NCI-H128 (cell line): Measurements from ENCODE around the gene SLC12A3.
"Not testable (repeated sequence)": the region's sequence is repeated elsewhere in the genome, so short reads cannot be mapped to it uniquely, and the experiment has no call there.

Experiments used
- DNase-seq: peaks from one replicate; lab custom pipeline; 2025; ENCODE audit not compliant: unreplicated experiment; lab: John Stamatoyannopoulos, UW

Gene SLC12A3

DNA sequence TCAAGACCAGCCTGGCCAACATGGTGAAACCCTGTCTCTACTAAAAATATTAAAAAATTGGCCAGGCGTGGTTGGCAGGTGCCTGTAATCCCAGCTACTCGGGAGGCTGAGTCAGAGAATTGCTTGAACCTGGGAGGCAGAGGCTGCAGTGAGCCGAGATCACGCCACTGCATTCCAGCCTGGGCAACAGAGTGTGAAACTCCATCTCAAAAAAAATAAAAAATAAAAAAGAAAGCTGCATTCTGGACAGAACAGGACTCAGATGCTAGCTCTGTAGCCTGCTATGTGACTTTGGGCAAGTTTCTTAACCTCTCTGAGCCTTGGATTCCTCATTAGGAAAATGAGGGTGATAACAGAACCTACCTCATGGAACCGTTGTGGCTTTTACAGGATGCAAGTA lies 3.8 kb downstream of the SLC12A3 start:
- DNase-seq = not testable (repeated sequence)

DNA sequence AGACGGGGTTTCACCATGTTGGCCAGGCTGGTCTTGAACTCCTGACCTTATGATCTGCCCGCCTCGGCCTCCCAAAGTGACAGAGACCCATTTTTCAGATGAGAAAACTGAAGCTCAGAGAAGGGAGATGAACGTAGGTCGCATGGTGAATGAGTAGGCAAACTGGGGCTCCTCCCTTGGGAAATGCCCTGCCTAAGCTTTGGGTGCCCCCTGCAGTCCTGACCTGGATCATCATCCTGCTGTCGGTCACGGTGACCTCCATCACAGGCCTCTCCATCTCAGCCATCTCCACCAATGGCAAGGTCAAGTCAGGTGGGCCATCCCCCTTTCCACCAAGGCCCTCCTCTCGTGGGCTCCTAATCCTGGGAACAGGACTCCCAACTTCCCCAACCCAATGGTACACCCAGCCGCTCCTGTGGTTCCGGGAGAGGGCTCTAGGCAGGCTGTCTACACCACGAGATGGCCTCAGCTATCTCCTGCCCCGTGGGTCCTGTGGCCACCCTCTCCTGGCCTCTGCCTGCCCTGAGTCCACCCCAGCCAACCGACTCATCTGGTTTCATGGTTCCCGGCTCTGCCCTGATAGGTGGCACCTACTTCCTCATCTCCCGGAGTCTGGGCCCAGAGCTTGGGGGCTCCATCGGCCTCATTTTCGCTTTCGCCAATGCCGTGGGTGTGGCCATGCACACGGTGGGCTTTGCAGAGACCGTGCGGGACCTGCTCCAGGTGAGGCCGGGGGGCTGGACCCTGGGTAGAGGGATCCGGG lies 4.7 kb downstream of the SLC12A3 start:
- DNase-seq = no peak

DNA sequence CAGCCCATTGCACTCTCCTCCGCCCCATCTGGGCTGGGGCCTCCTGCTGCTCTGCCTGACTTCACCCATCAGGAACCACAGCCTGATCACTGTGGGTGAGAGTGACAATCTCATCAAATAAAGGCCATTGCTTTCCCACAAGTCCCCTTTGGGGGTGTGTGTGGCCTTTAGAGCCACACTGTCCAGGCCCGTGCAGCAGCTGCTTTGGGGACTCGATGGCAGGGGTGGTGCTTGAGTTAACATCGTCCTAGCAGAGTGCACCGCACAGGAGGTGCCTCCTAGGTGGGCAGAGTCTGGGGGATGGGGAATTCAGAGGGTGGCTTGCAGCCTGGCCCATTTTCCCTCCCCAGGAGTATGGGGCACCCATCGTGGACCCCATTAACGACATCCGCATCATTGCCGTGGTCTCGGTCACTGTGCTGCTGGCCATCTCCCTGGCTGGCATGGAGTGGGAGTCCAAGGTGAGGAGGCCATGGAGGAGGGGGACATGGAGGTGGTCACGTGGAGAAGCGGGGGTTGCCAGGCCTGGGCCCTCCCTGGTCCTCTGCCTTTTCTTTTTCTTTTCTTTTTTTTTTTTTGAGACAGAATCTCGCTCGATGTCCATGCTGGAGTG lies 5.4 kb downstream of the SLC12A3 start:
- DNase-seq = no peak

DNA sequence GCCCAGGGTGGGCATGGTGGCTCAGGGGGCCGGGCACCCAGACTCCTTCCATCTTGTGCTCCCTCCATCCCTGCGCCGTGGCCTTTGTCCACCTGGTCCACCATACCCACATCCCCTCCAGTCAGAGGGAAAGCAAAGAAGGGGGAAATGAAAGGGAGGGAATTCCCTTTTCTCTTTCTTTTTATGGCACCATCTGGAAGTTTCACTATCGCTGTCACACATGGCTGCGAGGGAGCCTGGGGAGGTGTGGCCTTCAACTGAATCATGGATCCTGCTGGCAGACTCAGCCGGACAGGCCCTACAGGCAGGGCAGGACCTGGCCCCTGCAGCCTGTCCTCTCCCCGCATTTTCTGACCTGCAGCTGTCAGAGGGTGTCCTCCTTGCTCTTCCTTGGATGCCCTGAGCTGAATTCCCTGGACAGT lies 6.2 kb downstream of the SLC12A3 start:
- DNase-seq = no peak

DNA sequence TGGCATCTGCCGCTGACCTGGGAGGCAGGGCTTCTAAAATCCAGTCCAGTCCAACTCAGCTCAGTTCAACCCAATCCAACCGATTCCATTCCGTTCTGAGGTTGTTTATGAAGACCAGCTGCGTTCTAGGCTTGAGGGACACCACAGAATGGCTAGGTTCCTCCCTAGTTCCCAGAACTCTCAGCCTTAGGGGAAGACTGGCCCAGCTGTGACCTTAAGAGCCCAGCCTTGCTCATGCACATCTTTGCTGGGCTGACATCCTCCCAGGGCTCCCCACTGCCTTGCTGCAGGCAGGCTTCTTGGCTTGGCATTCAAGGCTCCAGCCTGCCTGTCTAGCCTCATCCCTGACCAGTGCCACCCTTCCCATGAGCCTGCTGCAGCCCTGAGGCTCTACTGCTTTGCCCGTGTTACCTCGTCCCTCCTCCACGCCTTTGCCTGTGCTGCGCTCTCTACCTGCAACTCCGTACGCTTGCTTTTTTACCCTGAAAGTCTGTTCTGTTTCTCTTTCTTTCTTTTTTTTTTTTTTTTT lies 7.9 kb downstream of the SLC12A3 start:
- no peak for DNase-seq

DNA sequence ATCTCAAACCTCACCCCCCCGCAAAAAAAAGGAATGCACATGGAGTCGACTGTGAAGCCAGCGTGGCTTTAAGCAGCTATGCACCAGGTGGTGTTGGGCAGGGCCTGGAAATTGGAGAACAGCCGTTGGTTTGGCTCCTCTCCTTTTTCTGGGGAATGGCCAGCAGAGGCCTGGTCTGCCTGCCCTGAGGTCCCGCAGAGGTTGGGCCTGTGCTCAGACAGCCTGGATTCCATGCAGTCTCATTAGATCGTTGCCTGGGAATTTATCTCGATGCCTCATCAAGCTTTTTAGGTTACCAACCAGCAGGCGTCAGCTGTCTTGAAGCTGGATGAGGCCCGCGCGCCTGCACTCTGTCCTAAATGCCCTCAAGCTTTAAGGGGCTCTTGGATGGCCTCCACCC lies 9.8 kb downstream of the SLC12A3 start:
- no peak for DNase-seq

DNA sequence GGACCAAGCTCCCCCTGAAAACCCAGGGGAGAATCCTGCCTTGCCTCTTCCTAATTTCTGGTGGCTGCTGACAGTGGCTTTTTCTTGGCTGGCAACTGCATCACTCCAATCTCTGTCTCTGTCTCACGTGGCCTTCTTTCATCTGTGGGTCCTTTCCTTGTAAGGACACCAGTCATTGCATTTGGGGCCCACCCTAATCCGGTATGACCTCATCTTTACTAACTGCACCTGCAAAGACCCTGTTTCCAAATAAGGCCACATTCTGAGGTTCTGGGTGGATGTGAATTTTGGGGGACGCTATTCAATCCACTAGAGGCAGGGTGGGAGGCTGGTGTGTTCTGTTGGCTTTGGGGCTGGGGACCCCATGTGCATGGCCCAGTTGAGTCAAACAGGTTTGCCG lies 11.0 kb downstream of the SLC12A3 start:
- no peak for DNase-seq

DNA sequence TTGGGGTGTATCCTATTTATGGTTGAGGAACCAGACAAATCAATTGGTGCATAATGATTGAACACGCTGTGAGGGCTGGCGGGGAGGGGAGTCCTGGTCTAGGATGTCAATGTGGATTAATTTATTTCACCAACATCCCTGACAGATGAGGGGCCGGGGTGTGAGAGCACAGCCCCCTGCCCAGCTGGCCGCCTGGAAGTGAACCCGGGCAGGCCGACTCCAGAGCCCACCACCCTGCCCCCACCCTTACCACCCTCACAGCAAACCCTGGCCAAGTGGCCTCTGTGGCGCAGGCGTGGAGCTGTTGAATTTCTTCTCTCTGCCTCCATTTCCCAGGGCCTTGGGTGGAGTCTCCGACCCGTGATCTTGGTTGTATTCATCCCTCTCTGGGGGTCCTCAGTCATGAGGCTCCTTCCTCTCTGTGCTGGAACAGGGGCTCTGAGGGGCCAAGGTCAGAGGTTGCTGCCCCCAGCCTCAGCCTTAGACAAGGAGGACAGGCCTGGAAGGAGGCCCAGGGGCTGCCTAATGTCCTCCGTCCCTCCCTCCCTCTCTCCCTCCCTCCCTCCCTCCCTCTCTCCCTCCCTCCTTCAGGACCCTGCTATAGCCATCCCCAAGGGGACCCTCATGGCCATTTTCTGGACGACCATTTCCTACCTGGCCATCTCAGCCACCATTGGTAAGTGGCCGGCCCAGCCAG lies 12.6 kb downstream of the SLC12A3 start:
- DNase-seq = no peak

DNA sequence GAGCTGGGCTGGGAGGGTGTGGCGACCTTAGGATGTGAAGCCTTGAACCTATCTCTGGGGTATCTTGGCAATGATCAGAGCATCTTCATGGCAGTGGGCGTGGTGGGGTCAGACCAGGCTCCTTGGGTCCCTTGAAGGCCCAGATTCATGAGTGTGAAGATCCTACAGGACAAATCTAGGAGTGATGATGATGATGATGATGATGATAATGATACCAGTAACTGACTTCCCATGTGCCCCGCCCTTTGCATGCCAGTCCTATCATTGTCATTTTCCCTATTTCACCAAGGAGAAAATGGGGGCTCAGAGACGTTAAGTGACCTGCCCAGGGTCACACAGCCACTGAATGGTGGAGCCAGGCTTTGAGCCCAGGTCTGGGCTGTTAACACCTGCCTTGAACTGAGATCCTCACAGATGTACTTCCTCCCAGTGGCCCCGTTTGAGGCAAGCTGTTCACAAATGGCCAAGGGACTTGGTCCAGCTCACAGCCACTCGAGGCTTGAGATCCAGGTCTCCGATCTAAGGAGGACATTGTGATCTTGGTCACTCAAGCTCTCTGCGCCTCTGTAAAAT lies 13.4 kb downstream of the SLC12A3 start:
- DNase-seq = no peak

DNA sequence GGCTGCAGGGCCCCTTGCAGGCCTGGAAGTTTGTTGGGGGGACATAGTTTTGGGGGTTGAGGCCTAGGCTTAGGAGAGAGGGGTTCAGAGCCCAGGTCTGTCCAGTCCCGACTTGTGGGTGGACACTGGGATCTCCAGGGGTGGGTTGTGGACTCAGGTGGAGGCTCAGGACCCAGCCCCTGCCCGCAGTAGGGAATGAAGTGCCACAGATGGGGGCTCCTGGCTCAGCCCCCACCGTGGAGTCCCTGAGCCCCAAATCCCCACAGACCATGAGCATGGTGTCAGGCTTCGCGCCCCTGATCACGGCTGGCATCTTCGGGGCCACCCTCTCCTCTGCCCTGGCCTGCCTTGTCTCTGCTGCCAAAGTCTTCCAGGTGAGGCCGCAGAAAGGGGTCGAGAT lies 14.3 kb downstream of the SLC12A3 start:
- no peak for DNase-seq

DNA sequence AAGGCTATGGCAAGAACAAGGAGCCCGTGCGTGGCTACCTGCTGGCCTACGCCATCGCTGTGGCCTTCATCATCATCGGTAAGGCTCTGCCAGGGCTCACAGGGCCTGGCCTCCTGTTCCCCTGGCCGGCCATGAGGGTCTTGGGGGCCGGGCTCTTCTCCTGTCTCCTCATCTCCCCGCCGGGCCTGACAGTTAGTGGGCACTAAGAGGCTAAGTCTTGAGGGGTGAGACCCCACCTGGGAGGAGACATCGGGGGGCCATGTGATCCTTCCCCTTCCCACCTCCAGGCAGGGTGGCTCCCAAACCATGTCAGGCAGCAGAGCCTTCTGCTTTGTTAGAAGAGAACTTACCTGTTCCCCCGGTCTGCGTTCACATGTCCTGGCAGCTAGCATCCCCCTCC lies 15.2 kb downstream of the SLC12A3 start:
- DNase-seq = no peak

DNA sequence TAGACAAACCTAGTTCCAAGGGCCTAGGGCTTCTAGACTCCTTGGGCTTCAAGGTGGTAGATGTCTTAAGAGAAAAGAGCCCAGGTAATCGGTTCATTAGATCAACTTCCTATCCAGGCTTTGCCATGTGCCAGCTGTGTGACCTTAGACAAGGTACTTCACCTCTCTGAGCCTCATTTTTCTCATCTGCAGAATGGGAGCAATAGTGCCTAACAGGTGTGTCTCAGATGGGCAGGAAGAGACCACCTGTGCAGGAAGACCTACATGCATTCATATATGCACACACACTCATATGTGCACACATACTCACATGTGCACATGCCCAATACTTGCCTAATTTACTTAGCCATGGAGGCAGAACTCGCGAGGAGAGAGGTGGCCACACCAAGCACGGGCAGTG lies 15.7 kb downstream of the SLC12A3 start:
- no peak for DNase-seq

DNA sequence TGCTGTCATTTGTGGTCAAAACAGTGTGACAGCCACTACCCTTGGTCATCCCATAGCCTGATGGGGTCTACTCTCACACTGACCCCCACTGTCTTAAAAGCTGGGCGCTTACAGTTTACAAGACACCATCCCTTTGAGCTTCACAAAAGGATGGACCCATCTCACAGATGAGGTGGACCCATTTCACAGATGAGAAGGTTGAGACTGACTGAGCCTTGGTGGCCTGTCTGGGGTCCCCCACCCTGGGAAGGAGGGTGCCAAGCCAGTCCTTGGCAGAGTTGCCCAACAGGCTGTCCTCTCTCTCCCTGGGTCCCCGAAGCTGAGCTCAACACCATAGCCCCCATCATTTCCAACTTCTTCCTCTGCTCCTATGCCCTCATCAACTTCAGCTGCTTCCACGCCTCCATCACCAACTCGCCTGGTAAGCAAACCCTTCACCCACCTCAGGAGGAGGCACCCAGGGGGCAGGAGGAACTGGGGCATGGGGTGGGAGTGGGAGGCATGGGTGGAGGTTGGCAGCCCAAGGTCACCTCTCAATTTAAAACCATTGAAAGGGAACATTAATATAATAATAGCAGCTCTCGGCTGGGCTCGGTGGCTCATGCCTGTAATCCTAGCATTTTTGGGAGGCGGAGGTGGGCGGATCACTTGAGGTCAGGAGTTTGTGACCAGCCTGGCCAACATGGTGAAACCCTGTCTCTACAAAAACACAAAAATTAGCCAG lies 17.2 kb downstream of the SLC12A3 start:
- no peak for DNase-seq

DNA sequence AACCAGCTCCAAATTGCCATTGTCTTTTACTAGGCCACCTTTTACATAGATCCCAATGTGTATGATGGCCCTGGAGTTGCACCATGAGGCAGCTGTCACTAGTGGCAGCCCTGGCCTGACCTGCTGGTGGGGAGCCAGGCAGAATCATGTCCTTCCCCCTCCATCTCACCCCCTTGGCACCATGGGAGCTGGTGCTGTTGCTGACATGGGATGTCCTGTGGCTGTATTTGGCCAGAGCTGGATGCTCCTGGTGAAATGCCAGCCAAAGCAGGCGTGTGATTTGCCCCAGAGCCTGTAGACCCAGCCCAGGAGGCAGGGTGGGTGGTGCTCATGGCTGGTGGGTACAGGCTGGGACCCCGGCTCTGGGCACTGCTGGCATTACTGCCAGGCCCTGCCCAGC lies 18.6 kb downstream of the SLC12A3 start:
- no peak for DNase-seq

DNA sequence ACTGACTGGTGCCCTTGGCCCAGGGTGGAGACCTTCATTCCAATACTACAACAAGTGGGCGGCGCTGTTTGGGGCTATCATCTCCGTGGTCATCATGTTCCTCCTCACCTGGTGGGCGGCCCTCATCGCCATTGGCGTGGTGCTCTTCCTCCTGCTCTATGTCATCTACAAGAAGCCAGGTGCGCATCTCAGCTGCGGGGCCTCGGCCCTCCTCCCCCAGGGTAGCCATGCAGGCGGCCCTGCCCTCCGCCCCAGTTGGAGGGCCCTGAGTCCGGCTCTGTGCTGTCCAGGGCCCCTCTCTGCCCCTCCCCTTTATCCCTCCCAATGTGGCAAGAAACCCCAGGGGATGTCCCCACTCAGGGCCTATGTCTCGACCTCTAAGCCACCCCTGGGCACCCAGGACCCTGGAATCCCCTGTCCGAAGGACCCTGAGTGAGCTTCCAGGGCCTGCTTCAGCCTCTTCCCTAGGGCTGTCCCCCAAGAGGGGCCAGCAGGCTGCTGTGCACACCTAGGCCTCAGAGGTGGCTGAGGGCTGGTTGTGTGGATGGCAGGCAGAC lies 19.1 kb downstream of the SLC12A3 start:
- DNase-seq = no peak

DNA sequence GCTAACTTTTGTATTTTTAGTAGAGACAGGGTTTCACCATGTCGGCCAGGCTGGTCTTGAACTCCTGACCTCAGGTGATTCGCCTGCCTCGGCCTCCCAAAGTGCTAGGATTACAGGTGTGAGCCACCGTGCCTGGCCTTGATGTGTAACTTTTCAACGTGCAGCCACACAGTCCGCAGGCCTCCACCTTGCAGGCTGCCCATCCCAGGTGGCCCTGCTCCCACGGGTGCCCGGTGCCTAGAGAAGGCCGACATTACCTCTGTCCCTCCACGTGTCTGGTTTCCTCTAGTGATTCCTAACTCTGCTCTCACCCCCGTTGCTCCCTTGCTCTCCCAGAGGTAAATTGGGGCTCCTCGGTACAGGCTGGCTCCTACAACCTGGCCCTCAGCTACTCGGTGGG lies 19.9 kb downstream of the SLC12A3 start:
- DNase-seq = not testable (repeated sequence)

DNA sequence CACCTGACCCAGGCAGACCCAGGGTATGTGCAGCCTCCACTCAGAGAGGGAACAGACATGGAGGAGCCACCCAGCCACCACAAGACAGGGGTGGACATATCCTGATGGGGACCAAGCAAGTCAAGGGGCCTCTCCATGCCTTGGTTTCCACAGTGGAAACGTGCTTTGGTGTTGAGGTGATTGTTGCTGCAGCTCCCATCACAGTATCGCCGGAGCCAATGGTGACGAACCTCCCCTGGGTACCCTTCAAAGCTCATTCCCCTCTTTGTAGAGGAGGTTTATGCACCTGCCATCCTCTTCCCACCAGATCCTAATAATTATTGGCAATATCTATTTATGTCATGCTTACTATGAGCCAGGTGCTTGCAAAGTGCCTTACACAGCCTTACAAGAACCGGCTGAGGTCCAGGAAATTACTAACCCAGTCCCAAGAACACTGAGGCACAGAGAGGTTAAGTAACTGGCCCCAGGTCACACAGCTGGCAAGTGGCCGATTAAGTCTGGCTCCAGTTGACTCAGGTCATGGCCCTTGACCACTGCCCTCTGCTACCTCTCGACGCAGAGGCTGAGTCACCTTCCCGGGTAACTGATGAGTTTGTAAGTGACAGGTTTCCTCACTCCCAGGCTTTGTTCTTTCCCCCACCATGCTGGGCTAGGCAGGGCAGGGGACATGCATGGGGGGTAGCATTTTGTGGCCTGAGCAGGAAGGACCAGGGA lies 20.6 kb downstream of the SLC12A3 start:
- DNase-seq = no peak

DNA sequence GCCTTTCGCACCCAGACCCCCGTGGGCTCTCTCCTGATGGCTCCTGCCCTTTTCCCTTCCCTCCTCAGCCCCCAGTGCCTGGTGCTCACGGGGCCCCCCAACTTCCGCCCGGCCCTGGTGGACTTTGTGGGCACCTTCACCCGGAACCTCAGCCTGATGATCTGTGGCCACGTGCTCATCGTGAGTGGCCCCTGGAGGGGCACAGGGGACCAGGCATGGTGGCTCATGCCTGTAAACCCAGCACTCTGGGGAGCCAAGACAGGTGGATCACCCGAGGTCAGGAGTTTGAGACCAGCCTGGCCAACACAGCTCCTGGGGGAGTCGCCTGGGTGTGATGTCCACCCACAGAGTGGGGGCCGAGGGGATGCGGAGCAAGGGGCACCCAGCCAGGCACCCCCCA lies 21.3 kb downstream of the SLC12A3 start:
- DNase-seq = no peak

DNA sequence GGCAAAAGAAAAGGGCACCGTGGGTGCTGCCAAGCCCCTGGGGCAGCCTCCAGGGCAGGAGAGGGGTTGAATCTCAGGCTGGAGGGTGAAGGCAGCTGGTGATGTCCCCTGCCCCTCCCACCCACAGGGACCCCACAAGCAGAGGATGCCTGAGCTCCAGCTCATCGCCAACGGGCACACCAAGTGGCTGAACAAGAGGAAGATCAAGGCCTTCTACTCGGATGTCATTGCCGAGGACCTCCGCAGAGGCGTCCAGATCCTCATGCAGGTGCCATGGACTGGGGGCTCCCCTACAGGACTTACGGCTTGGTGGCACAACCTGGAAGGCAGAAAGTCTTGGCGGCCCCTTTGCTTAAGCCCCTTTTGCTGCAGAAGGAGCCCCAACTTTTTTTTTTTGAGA lies 21.8 kb downstream of the SLC12A3 start:
- DNase-seq = no peak

DNA sequence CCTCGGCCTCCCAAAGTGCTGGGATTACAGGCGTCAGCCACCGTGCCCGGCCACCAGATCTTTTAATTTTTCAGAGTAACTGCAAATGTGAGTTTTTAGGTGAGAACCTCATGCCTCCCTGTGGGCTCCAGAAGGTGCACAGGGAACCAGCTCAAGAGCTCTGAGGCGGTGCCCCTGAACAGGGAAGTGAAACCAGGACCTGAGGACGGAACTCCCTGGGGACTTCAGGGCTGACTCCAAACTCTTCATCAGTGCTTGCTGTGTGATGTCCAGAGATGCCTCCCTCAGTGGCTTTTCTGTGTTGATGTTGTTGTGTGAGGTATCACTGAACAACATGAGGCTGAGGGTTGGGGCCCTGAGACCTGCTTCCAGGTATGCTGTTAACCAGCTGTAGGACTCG lies 23.8 kb downstream of the SLC12A3 start:
- DNase-seq = no peak
